Subcutaneous abdominal adipose tissue (tissue), 5 donors: ENCODE data around the gene UBXN1.
"Not testable (repeated sequence)": the region's sequence is repeated elsewhere in the genome, so short reads cannot be mapped to it uniquely, and the experiment has no call there.

Source experiments
- H3K27ac ChIP-seq: one replicate; pipeline ENCODE4 v1.7.0; 2013; ENCODE audit warnings: low read depth, mild to moderate bottlenecking, inconsistent platforms, low read length, moderate library complexity
- H3K27me3 ChIP-seq, 5 donors: one replicate each; pipeline ENCODE4 v1.7.0; 2013; ENCODE audit warnings: low read length in 5 of 5, inconsistent platforms in 1 of 5; ENCODE audit not compliant: control insufficient read depth in 5 of 5, insufficient read depth in 4 of 5
- H3K36me3 ChIP-seq, 5 donors: one replicate each; pipeline ENCODE4 v1.7.0; 2013; ENCODE audit warnings: low read length in 5 of 5; ENCODE audit not compliant: control insufficient read depth in 5 of 5, insufficient read depth in 5 of 5
- H3K4me1 ChIP-seq, 5 donors: one replicate each; pipeline ENCODE4 v1.7.0; 2013; ENCODE audit warnings: low read length in 5 of 5, mild to moderate bottlenecking in 3 of 5, moderate library complexity in 1 of 5; ENCODE audit not compliant: control insufficient read depth in 5 of 5, insufficient read depth in 5 of 5
- H3K4me3 ChIP-seq, 5 donors: one replicate each; pipeline ENCODE4 v1.7.0; 2013; ENCODE audit warnings: low read length in 5 of 5, low read depth in 1 of 5
- H3K9ac ChIP-seq, 5 donors: one replicate each; pipeline ENCODE4 v1.7.0; 2013; ENCODE audit warnings: low read length in 5 of 5, mild to moderate bottlenecking in 4 of 5, moderate library complexity in 3 of 5
- H3K9me3 ChIP-seq, 5 donors: one replicate each; pipeline ENCODE4 v1.7.0; 2013; ENCODE audit warnings: low read length in 5 of 5; ENCODE audit not compliant: control insufficient read depth in 5 of 5
- donor health status: healthy.
- donor health status: healthy.
- donor health status: healthy.
- donor health status: healthy.
- donor health status: healthy.

UBXN1 gene

GRCh38 chr11:62665599-62666258 lies 13.1 kb downstream of the UBXN1 start:
- peak overlapping the region; percentile 73 to 90 (median 85) for H3K9ac ChIP-seq
- H3K4me1 ChIP-seq, result peaks cover 4 to 48% (median 38%) of the 10 kb centered on the region in 5 donors
- H3K36me3 ChIP-seq, result peaks cover 0 to 27% (median 15%) of the 10 kb centered on the region in 5 donors
- no peaks in the 10 kb centered on the region for H3K9me3 ChIP-seq
- H3K27me3 ChIP-seq, result no peaks in the 10 kb centered on the region
- H3K4me3 ChIP-seq, result peak overlapping the region; percentile 82 to 97 (median 94)
- H3K27ac ChIP-seq, result peak overlapping the region; percentile 90

GRCh38 chr11:62665075-62665598 lies 13.7 kb downstream of the UBXN1 start, which contains the start of the genes C11orf98 and CSKMT:
Gene C11orf98 (minus strand): TSS chr11:62665210. CDS start chr11:62665169, 41 bp downstream.
Gene CSKMT (plus strand): TSS chr11:62665312. CDS start chr11:62665880, 568 bp downstream.
- no peaks in the 10 kb centered on the region for H3K27me3 ChIP-seq
- peak within 1 kb of the TSS; percentile 73 to 94 (median 85) for H3K9ac ChIP-seq
- H3K4me1 ChIP-seq, result peaks cover 4 to 42% (median 33%) of the 10 kb centered on the region in 5 donors
- H3K9me3 ChIP-seq, result no peaks in the 10 kb centered on the region
- peaks cover 0 to 27% (median 15%) of the 10 kb centered on the region in 5 donors for H3K36me3 ChIP-seq
- peak within 1 kb of the TSS; percentile 82 to 97 (median 94) for H3K4me3 ChIP-seq
- peak within 1 kb of the TSS; percentile 90 for H3K27ac ChIP-seq

- Histone ChIP-seq H3K27me3 (no peaks in the 10 kb centered on the region), H3K9ac (peak overlapping the region; percentile 56 to 94 (median 85)), H3K4me3 (peak overlapping the region; percentile 82 to 95 (median 94)), H3K9me3 (no peaks in the 10 kb centered on the region), H3K4me1 (peaks cover 4 to 36% (median 28%) of the 10 kb centered on the region in 5 donors), H3K27ac (peak overlapping the region; percentile 90), H3K36me3 (peaks cover 0 to 25% (median 15%) of the 10 kb centered on the region in 5 donors)
These were observed 14.3 kb downstream of the UBXN1 start for GRCh38 chr11:62664405-62665074.

- Histone ChIP-seq H3K4me3 (no peak overlapping the region), H3K27ac (no peak overlapping the region), H3K4me1 (peaks cover 4 to 11% (median 9%) of the 10 kb centered on the region in 5 donors), H3K27me3 (no peaks in the 10 kb centered on the region), H3K9ac (no peak overlapping the region), H3K9me3 (no peaks in the 10 kb centered on the region), H3K36me3 (no peaks in the 10 kb centered on the region)
These were observed 22.0 kb downstream of the UBXN1 start for GRCh38 chr11:62656796-62657429.

- H3K27ac ChIP-seq, result no peak overlapping the region
- H3K4me1 ChIP-seq, result peaks cover 4 to 18% (median 16%) of the 10 kb centered on the region in 5 donors
- H3K9me3 ChIP-seq, result no peaks in the 10 kb centered on the region
- no peak overlapping the region for H3K9ac ChIP-seq
- peaks cover 0 to 7% (median 6%) of the 10 kb centered on the region in 5 donors for H3K36me3 ChIP-seq
- no peak overlapping the region for H3K4me3 ChIP-seq
- H3K27me3 ChIP-seq, result no peaks in the 10 kb centered on the region
These were observed 24.6 kb downstream of the UBXN1 start for GRCh38 chr11:62654297-62654696.

- H3K4me1 ChIP-seq, result peaks cover 4 to 18% (median 16%) of the 10 kb centered on the region in 5 donors
- H3K36me3 ChIP-seq, result peaks cover 0 to 26% (median 24%) of the 10 kb centered on the region in 5 donors
- H3K9ac ChIP-seq, result peak overlapping the region; percentile 95 to 99 (median 97)
- H3K9me3 ChIP-seq, result no peaks in the 10 kb centered on the region
- no peaks in the 10 kb centered on the region for H3K27me3 ChIP-seq
- H3K27ac ChIP-seq, result peak overlapping the region; percentile 93
- peak overlapping the region; percentile 85 to 88 (median 86) for H3K4me3 ChIP-seq
These were observed 26.5 kb downstream of the UBXN1 start for GRCh38 chr11:62652161-62653006.

GRCh38 chr11:62650283-62650682 lies 28.6 kb downstream of the UBXN1 start:
- not testable (repeated sequence) for H3K9me3 ChIP-seq, H3K9ac ChIP-seq, H3K27me3 ChIP-seq, H3K4me3 ChIP-seq, H3K27ac ChIP-seq
- peaks cover 0 to 26% (median 24%) of the 10 kb centered on the region in 5 donors for H3K36me3 ChIP-seq
- peaks cover 6 to 33% (median 31%) of the 10 kb centered on the region in 5 donors for H3K4me1 ChIP-seq

GRCh38 chr11:62649486-62649885 lies 29.4 kb downstream of the UBXN1 start:
- H3K9ac ChIP-seq, result no peak overlapping the region
- no peaks in the 10 kb centered on the region for H3K27me3 ChIP-seq
- H3K4me1 ChIP-seq, result peaks cover 7 to 39% (median 39%) of the 10 kb centered on the region in 5 donors
- peaks cover 0 to 27% (median 24%) of the 10 kb centered on the region in 5 donors for H3K36me3 ChIP-seq
- no peak overlapping the region for H3K4me3 ChIP-seq
- H3K9me3 ChIP-seq, result no peaks in the 10 kb centered on the region
- no peak overlapping the region for H3K27ac ChIP-seq

GRCh38 chr11:62648967-62649364 lies 29.9 kb downstream of the UBXN1 start:
- H3K27me3 ChIP-seq, result no peaks in the 10 kb centered on the region
- peaks cover 0 to 32% (median 28%) of the 10 kb centered on the region in 5 donors for H3K36me3 ChIP-seq
- no peaks in the 10 kb centered on the region for H3K9me3 ChIP-seq
- no peak overlapping the region for H3K9ac ChIP-seq
- H3K27ac ChIP-seq, result no peak overlapping the region
- H3K4me1 ChIP-seq, result peaks cover 7 to 44% (median 39%) of the 10 kb centered on the region in 5 donors
- H3K4me3 ChIP-seq, result no peak overlapping the region
